Spleen (tissue), 7 donors: ENCODE results near the gene APOC1.

Experiments
- POLR2A ChIP-seq, 3 donors: fragments of 450-650 bp; IDR thresholded peaks; one replicate each; pipeline ENCODE4 v1.5.1; 2017; ENCODE audit warnings: antibody characterized with exemption in 3 of 3, mild to moderate bottlenecking in 1 of 3
- TF ChIP-seq, protein P1 (sequence below), 11 experiments: fragments of 200-600 bp in 7 of 11; fragments of 450-650 bp in 4 of 11; sonication (generic) in 4 of 11; IDR thresholded peaks in 8 of 11; conservative IDR thresholded peaks in 3 of 11; 1 replicate in 7 of 11; 2 replicates in 4 of 11; pipeline versions ENCODE4 v1.4.0 to v1.8.0; 2016 to 2021; ENCODE audit warnings: antibody characterized with exemption in 11 of 11, inconsistent platforms in 4 of 11, mild to moderate bottlenecking in 1 of 11
- donor health status: DM: no; HTN: no; CAD: no; lungs with moderate emphysema.
- donor health status: DM: no; HTN: no; CAD: no.
- donor health status: DM: no; HTN: no; CAD: no.

DNA sequence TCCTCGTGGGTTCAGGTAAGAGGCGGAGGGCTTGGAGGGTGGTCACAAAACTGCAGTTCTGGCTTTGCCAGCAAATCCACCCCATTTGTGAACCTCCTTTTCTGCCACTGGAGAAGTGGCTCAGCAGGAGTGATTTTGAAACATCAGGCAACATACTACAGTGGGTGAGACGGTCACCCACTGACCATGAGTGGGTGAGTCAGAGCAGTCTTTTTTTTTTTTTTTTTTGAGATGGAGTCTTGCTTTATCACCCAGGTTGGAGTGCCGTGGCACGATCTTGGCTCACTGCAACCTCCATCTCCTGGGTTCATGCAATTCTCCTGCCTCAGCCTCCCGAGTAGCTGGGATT lies 20.4 kb upstream of the APOC1 start:
- TF ChIP-seq, protein P1, sequence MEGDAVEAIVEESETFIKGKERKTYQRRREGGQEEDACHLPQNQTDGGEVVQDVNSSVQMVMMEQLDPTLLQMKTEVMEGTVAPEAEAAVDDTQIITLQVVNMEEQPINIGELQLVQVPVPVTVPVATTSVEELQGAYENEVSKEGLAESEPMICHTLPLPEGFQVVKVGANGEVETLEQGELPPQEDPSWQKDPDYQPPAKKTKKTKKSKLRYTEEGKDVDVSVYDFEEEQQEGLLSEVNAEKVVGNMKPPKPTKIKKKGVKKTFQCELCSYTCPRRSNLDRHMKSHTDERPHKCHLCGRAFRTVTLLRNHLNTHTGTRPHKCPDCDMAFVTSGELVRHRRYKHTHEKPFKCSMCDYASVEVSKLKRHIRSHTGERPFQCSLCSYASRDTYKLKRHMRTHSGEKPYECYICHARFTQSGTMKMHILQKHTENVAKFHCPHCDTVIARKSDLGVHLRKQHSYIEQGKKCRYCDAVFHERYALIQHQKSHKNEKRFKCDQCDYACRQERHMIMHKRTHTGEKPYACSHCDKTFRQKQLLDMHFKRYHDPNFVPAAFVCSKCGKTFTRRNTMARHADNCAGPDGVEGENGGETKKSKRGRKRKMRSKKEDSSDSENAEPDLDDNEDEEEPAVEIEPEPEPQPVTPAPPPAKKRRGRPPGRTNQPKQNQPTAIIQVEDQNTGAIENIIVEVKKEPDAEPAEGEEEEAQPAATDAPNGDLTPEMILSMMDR (IDR thresholded peaks at IDR 0.05 in 8 of 11, conservative IDR thresholded peaks at IDR 0.05 in 3 of 11) = no peak
- no peak for TF ChIP-seq POLR2A (IDR thresholded peaks at IDR 0.05)
